Heart left ventricle (tissue), 16 donors: Measurements from ENCODE around the gene LYZL2. TPM values are rescaled to one million over a fixed set of nuclear protein-coding genes. Genes with fewer than 3 reads are reported as not detected.
"Not testable (repeated sequence)": the region's sequence is repeated elsewhere in the genome, so short reads cannot be mapped to it uniquely, and the experiment has no call there.

ENCODE experiments used
- ATAC-seq, 4 donors: fragments of 200-7000 bp; cut with Tn5 transposase; one replicate each; pipeline ENCODE4 v1.9.1; 2020 to 2022; ENCODE audit warnings: moderate library complexity in 4 of 4, mild to moderate bottlenecking in 3 of 4, moderate number of reproducible peaks in 1 of 4
- DNase-seq, 5 donors: peaks; one replicate each; pipeline ENCODE4 v3.0.0-alpha.2; 2020
- H3K27ac ChIP-seq, 12 donors: fragments of 200-600 bp; sonication (generic) in 4 of 12; one replicate each; pipeline versions ENCODE4 v1.5.0 to v1.8.0; 2016 to 2022; ENCODE audit warnings: mild to moderate bottlenecking in 2 of 12
- H3K27me3 ChIP-seq, 9 donors: fragments of 200-600 bp; sonication (generic) in 2 of 9; one replicate each; pipeline versions ENCODE4 v1.5.1 to v1.8.0; 2016 to 2022; ENCODE audit warnings: mild to moderate bottlenecking in 3 of 9
- H3K36me3 ChIP-seq, 9 donors: fragments of 200-600 bp; sonication (generic) in 2 of 9; one replicate each; pipeline versions ENCODE4 v1.5.0 to v1.8.0; 2018 to 2022; ENCODE audit warnings: mild to moderate bottlenecking in 2 of 9
- H3K4me1 ChIP-seq, 12 donors: fragments of 200-600 bp; sonication (generic) in 4 of 12; one replicate each; pipeline versions ENCODE4 v1.5.0 to v1.8.0; 2016 to 2022; ENCODE audit warnings: mild to moderate bottlenecking in 3 of 12
- H3K4me3 ChIP-seq, 12 donors: fragments of 200-600 bp; sonication (generic) in 4 of 12; one replicate each; pipeline versions ENCODE4 v1.5.0 to v1.8.0; 2017 to 2022; ENCODE audit warnings: mild to moderate bottlenecking in 9 of 12, moderate library complexity in 4 of 12
- H3K9me3 ChIP-seq, 12 donors: fragments of 200-600 bp; sonication (generic) in 4 of 12; one replicate each; pipeline versions ENCODE4 v1.5.0 to v1.8.0; 2016 to 2022; ENCODE audit warnings: mild to moderate bottlenecking in 1 of 12
- CTCF ChIP-seq, 12 donors: fragments of 200-600 bp; sonication (generic) in 4 of 12; IDR thresholded peaks; one replicate each; pipeline versions ENCODE4 v1.5.0 to v1.8.0; 2018 to 2022; ENCODE audit warnings: antibody characterized with exemption in 12 of 12, mild to moderate bottlenecking in 5 of 12
- POLR2A ChIP-seq, 2 donors: fragments of 450-650 bp; IDR thresholded peaks; one replicate each; pipeline ENCODE4 v1.6.1; 2017; ENCODE audit warnings: antibody characterized with exemption in 2 of 2, mild to moderate bottlenecking in 2 of 2, moderate library complexity in 2 of 2
- WGBS, 4 donors: extraction: QIAGEN DNeasy Blood & Tissue Kit in 2 of 4; methylation state at CpG; one replicate each; pipeline versions ENCODE4 v1.1.5 to v1.1.7; 2013 to 2018; 5-methylcytosine and 5-hydroxymethylcytosine counted together
- intact Hi-C, 10 donors: fragments of 100-400 bp; cut with DNase I; formaldehyde crosslinking; loops; one replicate each; pipeline versions ENCODE4 v1.11.1 to v1.14.2; 2022
- polyA plus RNA-seq, 2 donors: library from polyadenylated mRNA; stranded (reverse); fragments of 200-250 nt; gene quantifications; one replicate each; pipeline ENCODE4 v1.2.3, GENCODE V29; 2013
- total RNA-seq, 9 donors: library from RNA; depleted of rRNA in 2 of 9; stranded (reverse); fragments of >200 nt in 2 of 9; fragmentation: NEBNext Ultra II Directional in 3 of 9; extraction: Animal tissue kit (Norgen Biotek cat#: 25700) in 3 of 9; gene quantifications; one replicate each; pipeline versions ENCODE4 v1.1.0 to v1.2.4, GENCODE V29; 2016 to 2023
- donor health status: ischemic (EF 13 %, LVEDD 7.1; RV severe dilation, severe dysfunction).
- donor health status: healthy with polysubstance abuse.
- donor health status: DM: no; HTN: yes; CAD: no.
- donor health status: DM: no; HTN: no; CAD: no.
- donor health status: ischemic (EF 25% LVEDD 6.9; RV normal size, moderate dysfunction).
- donor health status: ischemic (EF 25% LVEDD 5.7; RV mildly dilated, moderate dysfunction).
- donor health status: healthy.
- donor health status: DM: yes; HTN: yes; CAD: no.
- donor health status: ischemic (EF 35%, LVEDD 5.7; RV mildly dilated, moderate dysfunction).
- donor health status: nonischemic (EF 11% LVEDD 7.7; RV severe dilation, severe dysfunction).
- donor health status: DM: yes; HTN: yes; CAD: no.
- donor health status: PGD.
- donor health status: ischemic (EF 29% LVEDD 5.4; RV normal size, mild dysfunction).
- donor health status: nonischemic (EF 23%, LVEDD 6.1; RV moderate dilation, normal function).

LYZL2 gene
- total and polyA plus RNA-seq, 11 donors: not detected

DNA sequence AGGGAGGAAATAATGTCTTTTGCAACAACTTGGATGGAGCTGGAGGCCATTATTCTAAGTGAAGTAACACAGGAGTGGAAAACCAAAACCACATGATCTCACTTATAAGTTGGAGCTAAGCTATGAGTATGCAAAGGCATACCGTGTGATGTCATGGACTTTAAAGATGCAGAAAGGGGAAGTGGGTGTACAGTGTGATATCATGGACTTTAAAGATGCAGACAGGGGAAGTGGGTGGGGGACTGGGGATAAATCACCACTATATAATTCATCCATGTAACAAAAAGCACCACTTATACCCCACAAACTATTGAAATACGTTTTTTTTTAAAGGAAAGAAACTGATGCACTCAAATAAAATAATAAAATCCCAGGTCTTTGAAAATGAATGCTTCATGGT lies 29.5 kb downstream of the LYZL2 start:
- peaks cover 0 to 3% (median 0%) of the 10 kb centered on the region in 9 donors for H3K27me3 ChIP-seq
- no peak for DNase-seq
- H3K4me1 ChIP-seq: peaks cover 0 to 2% (median 0%) of the 10 kb centered on the region in 12 donors
- H3K4me3 ChIP-seq: no peak overlapping the region
- intact Hi-C loops: no loop called here
- no peaks in the 10 kb centered on the region for H3K9me3 ChIP-seq
- TF ChIP-seq POLR2A (IDR thresholded peaks at IDR 0.05) (no peak), CTCF (IDR thresholded peaks at IDR 0.05) (no peak)
- H3K27ac ChIP-seq: no peak overlapping the region
- no peak for ATAC-seq
- no peaks in the 10 kb centered on the region for H3K36me3 ChIP-seq
- WGBS, 4 donors: 58 to 74% (median 70%) methylated on average over 2 of the region's 2 CpGs

GRCh38 chr10:30598105-30598776 lies 31.3 kb downstream of the LYZL2 start:
- Histone ChIP-seq H3K36me3 (no peaks in the 10 kb centered on the region), H3K27me3 (peaks cover 0 to 3% (median 0%) of the 10 kb centered on the region in 9 donors), H3K27ac (no peak overlapping the region), H3K4me3 (no peak overlapping the region), H3K4me1 (no peaks in the 10 kb centered on the region), H3K9me3 (no peaks in the 10 kb centered on the region)
- 94 to 95% (median 95%) methylated on average over 8 of the region's 8 CpGs for WGBS, 4 donors
- DNase-seq: no peak
- TF ChIP-seq POLR2A (IDR thresholded peaks at IDR 0.05) (no peak), CTCF (IDR thresholded peaks at IDR 0.05) (no peak)
- no peak for ATAC-seq
- intact Hi-C loops: loop anchor here in 1 of 10 donors (10.0 kb wide), 1 partner anchor 603 kb away; no protein-coding TSS in a partner anchor

DNA sequence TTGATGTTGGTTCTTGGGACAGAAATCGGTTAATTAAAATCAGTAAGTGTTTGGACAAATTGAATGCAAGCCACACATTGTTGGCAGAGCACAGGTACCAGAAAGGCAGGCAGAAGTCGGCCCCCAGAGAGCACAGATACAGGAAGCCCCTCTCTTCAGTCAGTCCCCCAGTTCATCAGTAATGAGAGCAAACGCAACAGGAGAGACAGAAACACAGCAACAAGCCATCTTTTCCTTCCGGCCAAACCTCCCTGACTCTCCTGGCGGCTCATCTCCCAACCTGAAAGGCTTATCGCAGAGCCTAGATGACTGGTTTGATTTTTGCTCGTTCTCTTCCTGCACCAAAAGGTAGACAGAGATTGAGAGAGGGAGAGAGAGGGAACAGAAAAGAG lies 32.1 kb downstream of the LYZL2 start:
- 76 to 83% (median 78%) methylated on average over 7 of the region's 7 CpGs for WGBS, 4 donors
- intact Hi-C loops: loop anchor here in 1 of 10 donors (10.0 kb wide), 1 partner anchor 603 kb away; no protein-coding TSS in a partner anchor
- not testable (repeated sequence) for ATAC-seq

DNA sequence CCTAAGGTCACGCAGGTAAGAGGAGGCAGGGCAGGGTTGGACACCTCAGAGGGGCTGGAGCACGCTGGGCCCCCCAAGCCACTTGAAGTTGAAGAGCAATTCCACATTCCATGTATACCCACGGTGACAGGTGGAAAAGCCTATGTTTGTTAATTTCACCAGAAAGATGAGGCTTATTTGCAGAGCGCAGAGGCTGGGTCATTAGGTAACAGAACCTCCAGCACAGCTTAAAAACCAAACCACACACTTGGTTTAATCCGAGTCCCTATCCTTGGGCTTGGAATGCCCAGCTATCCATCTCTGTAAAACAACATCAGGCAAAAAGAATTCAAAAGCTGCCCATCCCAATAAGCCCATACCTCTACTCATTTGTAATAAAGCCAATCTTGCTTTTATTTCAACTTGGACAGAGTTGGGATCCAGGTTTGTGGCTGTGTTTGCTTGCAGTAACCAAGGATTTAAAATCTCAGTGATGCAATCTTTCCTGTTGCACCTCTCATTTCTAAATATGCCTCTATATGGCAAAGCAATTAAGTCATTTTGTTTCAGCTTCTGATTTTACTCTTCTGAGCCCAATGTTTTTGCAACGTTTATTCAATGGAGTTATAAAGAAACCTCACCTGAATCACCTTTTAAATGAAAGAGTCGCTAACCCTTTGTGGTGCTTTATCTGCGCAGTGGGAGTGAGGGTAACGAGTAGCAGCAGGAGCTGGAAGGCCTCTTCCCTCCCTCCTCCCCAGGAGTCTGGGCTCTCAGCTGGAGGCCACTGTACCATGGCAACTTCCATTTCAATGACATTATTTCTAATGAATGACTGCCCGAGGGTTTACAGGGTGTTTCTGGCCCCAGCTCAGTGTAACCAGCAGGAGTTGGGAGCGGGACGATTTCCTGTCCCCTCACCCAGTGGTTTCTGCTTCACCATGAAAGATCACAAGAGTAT lies 32.8 kb downstream of the LYZL2 start:
- H3K27ac ChIP-seq, ATAC-seq: not testable (repeated sequence)

More for the DNA sequence above, 32.1 kb downstream of the LYZL2 start:
- not testable (repeated sequence) for H3K4me3 ChIP-seq, H3K9me3 ChIP-seq, H3K36me3 ChIP-seq, DNase-seq, H3K27me3 ChIP-seq, H3K4me1 ChIP-seq, H3K27ac ChIP-seq

GRCh38 chr10:30596013-30596412 lies 33.5 kb downstream of the LYZL2 start:
- no peaks in the 10 kb centered on the region for H3K9me3 ChIP-seq
- DNase-seq (no peak), ATAC-seq (no peak)
- intact Hi-C loops: loop anchor here in 1 of 10 donors (10.0 kb wide), 1 partner anchor 601 kb away; no protein-coding TSS in a partner anchor
- WGBS, 4 donors: 78 to 86% (median 80%) methylated on average over 6 of the region's 6 CpGs
- no peak overlapping the region for H3K27ac ChIP-seq
- no peaks in the 10 kb centered on the region for H3K4me1 ChIP-seq
- H3K36me3 ChIP-seq: no peaks in the 10 kb centered on the region
- TF ChIP-seq CTCF (IDR thresholded peaks at IDR 0.05): no peak
- no peak overlapping the region for H3K4me3 ChIP-seq
- peaks cover 0 to 8% (median 0%) of the 10 kb centered on the region in 9 donors for H3K27me3 ChIP-seq

More for the DNA sequence above, 32.8 kb downstream of the LYZL2 start:
- not testable (repeated sequence) for H3K36me3 ChIP-seq, H3K4me3 ChIP-seq, H3K27me3 ChIP-seq, H3K9me3 ChIP-seq, H3K4me1 ChIP-seq, DNase-seq
- intact Hi-C loops: loop anchor here in 1 of 10 donors (10.0 kb wide), 1 partner anchor 602 kb away; no protein-coding TSS in a partner anchor
- 77 to 82% (median 79%) methylated on average over 12 of the region's 12 CpGs for WGBS, 4 donors
